ENCODE measurements around the gene PHEX.

PHEX gene

DNA sequence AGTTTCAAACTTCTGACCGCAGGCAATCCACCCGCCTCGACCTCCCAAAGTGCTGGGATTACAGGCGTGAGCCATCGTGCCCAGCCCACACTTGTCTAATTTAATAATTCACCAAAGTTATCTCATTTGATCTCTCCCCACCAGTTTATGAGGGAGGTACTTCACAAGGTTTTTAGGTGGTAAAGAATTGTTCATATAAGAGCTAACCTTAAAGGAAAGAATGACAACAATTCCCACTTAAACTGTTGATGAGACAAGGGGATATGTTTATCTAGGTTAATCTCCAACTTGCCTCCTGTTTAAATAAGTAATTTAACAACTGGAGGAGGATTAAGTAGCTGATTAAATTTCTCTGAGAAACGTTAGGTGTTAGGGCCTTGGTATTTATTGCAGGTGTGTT is 123.0 kb downstream of the PHEX start:
- no peaks in the 10 kb centered on the region for H3K36me3 ChIP-seq (ENCODE audit: low read length)
- no peaks in the 10 kb centered on the region for H3K79me2 ChIP-seq (ENCODE audit: insufficient read depth, low read length)
- no peaks in the 10 kb centered on the region for H3K27me3 ChIP-seq (ENCODE audit: low read length)
- H3K9me2 ChIP-seq (replicated peaks; ENCODE audit: insufficient read depth, low read length): no peaks in the 10 kb centered on the region
- H4K20me1 ChIP-seq (ENCODE audit: low read depth, low read length): no peaks in the 10 kb centered on the region
- no peak overlapping the region for H3K4me2 ChIP-seq (ENCODE audit: low read depth, low read length, poor library complexity, severe bottlenecking)
- H3K4me3 ChIP-seq (ENCODE audit: insufficient read depth, low read length, poor library complexity, severe bottlenecking): no peak overlapping the region
- no peaks in the 10 kb centered on the region for H3K9me3 ChIP-seq (ENCODE audit: insufficient read depth, low read length)
- H3K27ac ChIP-seq (ENCODE audit: low read depth, low read length): no peak overlapping the region
- no peak overlapping the region for H3K9ac ChIP-seq (ENCODE audit: low read length)
- H2AFZ ChIP-seq (ENCODE audit: low read depth, low read length, severe bottlenecking): no peak overlapping the region
- TF ChIP-seq EZH2phosphoT487 (conservative IDR thresholded peaks at IDR 0.05; ENCODE audit: low read length): no peak
- TF ChIP-seq, protein P1, sequence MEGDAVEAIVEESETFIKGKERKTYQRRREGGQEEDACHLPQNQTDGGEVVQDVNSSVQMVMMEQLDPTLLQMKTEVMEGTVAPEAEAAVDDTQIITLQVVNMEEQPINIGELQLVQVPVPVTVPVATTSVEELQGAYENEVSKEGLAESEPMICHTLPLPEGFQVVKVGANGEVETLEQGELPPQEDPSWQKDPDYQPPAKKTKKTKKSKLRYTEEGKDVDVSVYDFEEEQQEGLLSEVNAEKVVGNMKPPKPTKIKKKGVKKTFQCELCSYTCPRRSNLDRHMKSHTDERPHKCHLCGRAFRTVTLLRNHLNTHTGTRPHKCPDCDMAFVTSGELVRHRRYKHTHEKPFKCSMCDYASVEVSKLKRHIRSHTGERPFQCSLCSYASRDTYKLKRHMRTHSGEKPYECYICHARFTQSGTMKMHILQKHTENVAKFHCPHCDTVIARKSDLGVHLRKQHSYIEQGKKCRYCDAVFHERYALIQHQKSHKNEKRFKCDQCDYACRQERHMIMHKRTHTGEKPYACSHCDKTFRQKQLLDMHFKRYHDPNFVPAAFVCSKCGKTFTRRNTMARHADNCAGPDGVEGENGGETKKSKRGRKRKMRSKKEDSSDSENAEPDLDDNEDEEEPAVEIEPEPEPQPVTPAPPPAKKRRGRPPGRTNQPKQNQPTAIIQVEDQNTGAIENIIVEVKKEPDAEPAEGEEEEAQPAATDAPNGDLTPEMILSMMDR (IDR thresholded peaks at IDR 0.05; ENCODE audit: insufficient read depth, low read length, poor library complexity, severe bottlenecking): no peak
- no peaks in the 10 kb centered on the region for H3F3A ChIP-seq (ENCODE audit: insufficient read depth)

DNA sequence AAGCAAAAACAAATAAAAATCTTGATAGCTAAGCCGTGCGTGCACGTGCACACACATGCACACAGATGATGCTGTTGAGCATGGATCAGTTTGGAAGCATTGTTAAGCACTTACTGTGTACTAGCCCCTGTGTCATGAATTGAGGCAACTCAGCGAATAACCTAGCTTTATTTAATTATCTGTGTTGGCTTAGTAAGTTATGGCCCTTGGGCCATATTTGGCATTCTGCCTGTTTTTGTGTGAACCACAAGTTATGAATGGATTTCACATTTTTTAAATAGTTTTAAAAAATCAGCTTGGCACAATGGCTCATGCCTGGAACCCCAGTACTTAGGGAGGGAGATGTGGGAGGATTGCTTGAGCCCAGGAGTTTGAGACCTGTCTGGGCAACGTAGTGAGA is 126.9 kb downstream of the PHEX start:
- no peak overlapping the region for H3K27ac ChIP-seq (ENCODE audit: low read depth, low read length)
- no peaks in the 10 kb centered on the region for H3K27me3 ChIP-seq (ENCODE audit: low read length)
- H4K20me1 ChIP-seq (ENCODE audit: low read depth, low read length): no peaks in the 10 kb centered on the region
- no peak overlapping the region for H3K4me3 ChIP-seq (ENCODE audit: insufficient read depth, low read length, poor library complexity, severe bottlenecking)
- TF ChIP-seq EZH2phosphoT487 (conservative IDR thresholded peaks at IDR 0.05; ENCODE audit: low read length): no peak
- TF ChIP-seq, protein P1 (IDR thresholded peaks at IDR 0.05; ENCODE audit: insufficient read depth, low read length, poor library complexity, severe bottlenecking): no peak
- no peaks in the 10 kb centered on the region for H3K9me2 ChIP-seq (replicated peaks; ENCODE audit: insufficient read depth, low read length)
- no peaks in the 10 kb centered on the region for H3K79me2 ChIP-seq (ENCODE audit: insufficient read depth, low read length)
- H2AFZ ChIP-seq (ENCODE audit: low read depth, low read length, severe bottlenecking): no peak overlapping the region
- no peaks in the 10 kb centered on the region for H3F3A ChIP-seq (ENCODE audit: insufficient read depth)
- no peaks in the 10 kb centered on the region for H3K9me3 ChIP-seq (ENCODE audit: insufficient read depth, low read length)
- no peak overlapping the region for H3K4me2 ChIP-seq (ENCODE audit: low read depth, low read length, poor library complexity, severe bottlenecking)
- H3K9ac ChIP-seq (ENCODE audit: low read length): no peak overlapping the region
- H3K36me3 ChIP-seq (ENCODE audit: low read length): no peaks in the 10 kb centered on the region

DNA sequence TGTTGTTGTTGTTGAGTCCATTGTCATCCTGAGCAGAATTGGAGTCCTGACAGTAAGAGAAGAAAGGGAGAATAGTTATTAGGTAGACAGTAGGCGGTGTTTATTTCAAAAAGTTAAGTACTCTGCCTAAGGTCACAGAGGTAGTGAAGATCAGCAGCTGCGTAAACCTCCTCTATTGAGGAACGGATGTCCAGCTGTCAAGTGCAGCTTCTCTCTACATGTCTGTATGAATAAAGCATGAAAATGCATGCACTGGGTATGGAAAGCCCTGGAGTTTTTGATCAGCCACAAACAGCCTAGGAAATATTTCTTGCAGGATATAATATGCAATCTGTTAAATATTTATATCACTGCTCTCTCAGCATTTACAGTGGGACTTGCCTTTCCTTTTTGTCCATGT is 131.2 kb downstream of the PHEX start:
- H3K4me2 ChIP-seq (ENCODE audit: low read depth, low read length, poor library complexity, severe bottlenecking): no peak overlapping the region
- no peak overlapping the region for H3K9ac ChIP-seq (ENCODE audit: low read length)
- no peaks in the 10 kb centered on the region for H3F3A ChIP-seq (ENCODE audit: insufficient read depth)
- no peak overlapping the region for H3K4me3 ChIP-seq (ENCODE audit: insufficient read depth, low read length, poor library complexity, severe bottlenecking)
- no peak overlapping the region for H3K27ac ChIP-seq (ENCODE audit: low read depth, low read length)
- no peaks in the 10 kb centered on the region for H3K27me3 ChIP-seq (ENCODE audit: low read length)
- no peaks in the 10 kb centered on the region for H3K36me3 ChIP-seq (ENCODE audit: low read length)
- H3K79me2 ChIP-seq (ENCODE audit: insufficient read depth, low read length): no peaks in the 10 kb centered on the region
- no peak overlapping the region for H2AFZ ChIP-seq (ENCODE audit: low read depth, low read length, severe bottlenecking)
- no peaks in the 10 kb centered on the region for H3K9me3 ChIP-seq (ENCODE audit: insufficient read depth, low read length)
- no peaks in the 10 kb centered on the region for H3K9me2 ChIP-seq (replicated peaks; ENCODE audit: insufficient read depth, low read length)
- TF ChIP-seq, protein P1 (IDR thresholded peaks at IDR 0.05; ENCODE audit: insufficient read depth, low read length, poor library complexity, severe bottlenecking): no peak
- no peak for TF ChIP-seq EZH2phosphoT487 (conservative IDR thresholded peaks at IDR 0.05; ENCODE audit: low read length)
- H4K20me1 ChIP-seq (ENCODE audit: low read depth, low read length): no peaks in the 10 kb centered on the region
